Measurements from ENCODE around the gene ARMCX4.
"Not testable (repeated sequence)": the region's sequence is repeated elsewhere in the genome, so short reads cannot be mapped to it uniquely, and the experiment has no call there.

Gene ARMCX4
- 9.4 to 13.7 reads per million in 2 donors for total RNA-seq

DNA sequence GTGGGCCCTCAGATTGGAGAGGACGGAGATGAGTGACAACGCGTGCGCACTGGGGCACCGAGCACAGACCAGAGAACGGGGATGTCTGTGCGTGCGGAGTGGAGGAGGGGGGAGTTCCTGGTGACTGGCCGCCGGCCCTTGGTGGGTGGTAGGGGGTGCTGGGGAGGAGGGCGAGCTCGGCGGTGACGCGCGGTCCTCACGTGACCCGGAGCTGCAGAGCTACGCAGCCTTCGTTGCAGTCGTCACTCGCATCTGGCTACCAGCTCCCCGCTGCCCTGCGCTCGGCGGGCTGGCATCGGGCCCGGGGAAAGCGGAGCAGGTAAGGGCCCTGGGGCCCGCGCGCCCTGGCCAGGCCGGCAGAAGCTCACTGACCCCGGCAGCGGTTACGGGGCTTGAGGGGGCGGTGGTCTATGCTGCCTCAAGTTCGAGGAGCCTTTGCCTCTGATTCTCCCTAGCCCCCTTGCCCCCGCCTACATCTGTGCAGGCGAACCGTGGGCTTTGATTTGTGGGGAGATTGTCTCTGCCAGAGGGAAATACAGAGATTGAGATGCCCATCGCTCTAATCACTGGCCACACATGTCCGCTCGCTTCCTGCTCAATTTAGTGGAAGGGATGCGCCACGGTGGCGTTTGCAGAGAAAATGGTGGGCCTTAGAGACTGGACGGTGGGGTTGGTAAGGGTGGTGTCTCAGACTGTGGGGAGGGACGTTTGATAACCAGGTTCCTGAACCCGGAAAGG is at the start of gene ARMCX4:
ARMCX4 (plus strand) TSS at position 245 of the 738 bp plus-strand sequence. CDS start 3,134 bp downstream, outside the sequence.
- peak in 4 of 5 experiments; percentile 2 to 79 (median 18) for DNase-seq

DNA sequence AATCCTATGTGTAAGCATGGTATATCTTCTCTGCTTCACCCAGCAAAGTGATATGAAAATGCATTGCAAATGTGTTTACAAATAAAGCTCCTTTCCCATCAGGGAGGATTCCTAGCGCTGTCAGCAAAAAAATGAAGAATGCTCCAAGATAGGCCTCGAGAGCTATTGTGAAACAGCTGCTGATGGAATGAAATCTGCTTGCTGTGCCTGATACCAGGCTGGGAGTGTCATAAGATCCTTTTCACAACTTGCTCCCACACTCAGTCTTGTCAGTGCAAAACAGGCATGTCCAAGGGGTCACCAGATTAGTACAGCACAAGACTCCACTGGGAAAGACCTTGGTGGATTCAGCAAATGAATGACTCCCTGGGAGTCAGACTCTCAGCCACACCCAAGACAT is 43.2 kb upstream of the ARMCX4 start:
- DNase-seq: no peak

- DNase-seq: no peak
Observed at GRCh38 chrX:101449279-101449678, 36.0 kb upstream of the ARMCX4 start.

DNA sequence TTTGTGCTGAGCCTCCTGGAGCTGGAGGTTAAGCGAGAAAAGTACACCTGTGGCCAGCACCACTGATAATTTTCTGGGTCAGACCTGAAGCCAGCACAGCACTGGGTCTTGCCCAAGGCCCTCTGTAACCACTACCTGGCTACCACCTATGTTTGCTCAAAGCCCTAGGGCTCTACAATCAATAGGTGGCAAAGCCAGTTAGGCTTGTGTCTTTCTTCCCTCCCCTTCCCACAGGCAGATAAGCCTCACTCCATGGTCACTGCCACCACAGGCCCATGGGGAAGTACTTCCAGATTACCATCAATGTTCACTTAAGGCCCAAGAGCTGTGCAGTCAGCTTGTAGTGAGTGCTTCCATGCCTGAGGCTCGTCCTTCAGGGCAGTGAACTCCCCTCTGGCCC is 35.2 kb upstream of the ARMCX4 start:
- no peak for DNase-seq

DNA sequence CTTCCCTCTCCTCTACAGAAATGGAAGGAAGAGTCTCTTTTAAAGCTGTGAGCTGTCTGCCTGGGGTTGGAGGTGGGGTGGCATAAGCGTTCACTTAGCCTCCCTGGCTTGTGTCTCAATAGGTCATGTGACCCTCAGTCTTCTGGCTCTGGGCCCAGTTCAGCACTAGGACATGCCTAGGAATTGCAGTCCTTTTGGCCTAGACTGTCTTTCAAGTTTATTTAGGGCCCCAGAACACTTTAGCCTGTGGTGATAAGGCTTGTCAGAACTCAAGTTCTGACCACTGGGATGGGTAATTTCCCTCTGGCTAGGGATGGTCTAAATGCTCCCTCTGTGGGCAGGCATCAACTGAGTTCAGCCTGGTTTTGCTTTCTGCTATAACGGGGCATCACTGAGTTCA is 34.3 kb upstream of the ARMCX4 start:
- no peak for DNase-seq

GRCh38 chrX:101452056-101452455 is 33.2 kb upstream of the ARMCX4 start:
- DNase-seq: no peak

GRCh38 chrX:101460669-101461068 is 24.6 kb upstream of the ARMCX4 start:
- DNase-seq: no peak

- DNase-seq: no peak
Observed at GRCh38 chrX:101462892-101463291, 22.4 kb upstream of the ARMCX4 start.

- DNase-seq: no peak
Observed at GRCh38 chrX:101478366-101478765, 6.9 kb upstream of the ARMCX4 start.

GRCh38 chrX:101482296-101482695 is 3.0 kb upstream of the ARMCX4 start:
- DNase-seq: no peak

DNA sequence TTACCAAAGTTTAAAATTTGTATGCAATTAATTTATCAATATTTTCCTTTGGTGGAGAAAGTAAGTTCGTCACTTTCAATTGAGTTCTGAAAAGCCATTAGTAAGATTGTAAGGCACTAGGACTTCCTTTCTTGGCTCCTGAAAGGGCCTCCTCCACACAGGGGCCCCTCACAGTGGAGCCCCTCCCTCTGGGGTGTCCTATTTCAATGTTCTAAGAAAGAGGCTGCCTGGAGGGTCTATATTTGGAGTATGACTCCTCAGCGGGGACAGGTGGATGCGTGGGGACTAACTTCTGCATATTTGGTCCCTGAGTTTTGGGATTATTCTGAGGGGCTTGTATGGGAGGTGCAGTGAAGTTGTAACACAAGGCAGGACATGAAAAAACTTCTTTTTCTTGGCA is 1.6 kb upstream of the ARMCX4 start:
- DNase-seq: no peak

DNA sequence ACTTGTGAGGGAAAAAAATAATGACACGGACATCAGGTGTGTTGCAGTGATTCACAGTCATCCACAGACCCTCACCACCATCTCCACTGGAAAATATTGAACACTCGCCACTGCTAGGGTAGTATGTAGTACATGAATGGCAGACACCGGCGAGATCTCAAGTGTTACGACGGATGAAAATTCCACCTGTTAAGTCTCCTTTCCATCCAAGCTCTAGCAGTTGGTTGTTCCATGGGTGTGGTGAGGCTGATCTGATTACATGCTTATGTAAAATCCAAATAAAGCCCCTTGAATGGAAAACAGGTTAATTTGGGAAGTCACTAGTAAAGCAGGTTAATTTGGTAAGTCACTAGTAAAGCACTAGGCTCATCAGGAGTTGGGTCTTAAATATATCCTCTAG is 1.1 kb upstream of the ARMCX4 start:
- DNase-seq: no peak

DNA sequence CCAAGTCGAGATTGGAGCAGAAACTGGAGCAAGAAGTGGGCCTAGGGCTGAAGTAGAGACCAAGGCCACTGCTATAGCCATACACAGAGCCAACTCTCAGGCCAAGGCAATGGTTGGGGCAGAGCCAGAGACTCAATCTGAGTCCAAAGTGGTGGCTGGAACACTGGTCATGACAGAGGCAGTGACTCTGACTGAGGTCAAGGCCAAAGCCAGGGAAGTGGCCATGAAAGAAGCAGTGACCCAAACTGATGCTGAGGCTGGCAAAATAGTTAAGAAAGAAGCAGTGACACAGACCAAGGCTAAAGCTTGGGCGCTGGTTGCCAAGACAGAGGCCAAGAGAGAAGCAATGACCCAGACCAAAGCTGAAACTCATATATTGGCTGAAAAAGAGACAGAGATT is 3.5 kb downstream of the ARMCX4 start:
- no peak for DNase-seq

DNA sequence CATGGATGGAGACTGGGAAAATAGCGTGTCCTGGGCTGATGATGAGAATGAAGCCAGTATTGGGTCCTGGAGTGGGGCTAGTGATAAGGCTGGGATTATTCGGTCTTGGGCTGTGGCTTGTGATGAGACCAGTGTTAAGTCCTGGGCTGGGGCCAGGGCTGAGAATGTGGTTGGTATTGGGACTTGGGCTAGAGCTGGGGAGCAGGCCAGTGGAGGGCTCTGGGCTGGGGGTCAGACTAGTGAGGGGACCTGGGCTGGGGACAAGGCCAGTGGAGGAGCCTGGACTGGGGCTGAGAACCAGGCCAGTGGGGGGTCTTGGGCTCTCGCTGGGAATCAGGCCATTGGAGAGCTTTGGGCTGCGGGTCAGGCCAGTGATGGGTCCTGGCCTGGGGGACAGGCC is 6.7 kb downstream of the ARMCX4 start:
- no peak for DNase-seq

- DNase-seq: no peak
Observed at GRCh38 chrX:101493225-101493624, 8.0 kb downstream of the ARMCX4 start.

DNA sequence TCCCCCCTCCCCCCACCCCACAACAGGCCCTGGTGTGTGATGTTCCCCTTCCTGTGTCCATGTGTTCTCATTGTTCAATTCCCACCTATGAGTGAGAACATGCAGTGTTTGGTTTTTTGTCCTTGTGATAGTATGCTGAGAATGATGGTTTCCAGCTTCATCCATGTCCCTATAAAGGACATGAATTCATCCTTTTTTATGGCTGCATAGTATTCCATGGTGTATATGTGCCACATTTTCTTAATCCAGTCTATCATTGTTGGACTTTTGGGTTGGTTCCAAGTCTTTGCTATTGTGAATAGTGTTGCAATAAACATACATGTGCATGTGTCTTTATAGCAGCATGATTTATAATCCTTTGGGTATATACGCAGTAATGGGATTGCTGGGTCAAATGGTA is 17.7 kb downstream of the ARMCX4 start:
- not testable (repeated sequence) for DNase-seq

DNA sequence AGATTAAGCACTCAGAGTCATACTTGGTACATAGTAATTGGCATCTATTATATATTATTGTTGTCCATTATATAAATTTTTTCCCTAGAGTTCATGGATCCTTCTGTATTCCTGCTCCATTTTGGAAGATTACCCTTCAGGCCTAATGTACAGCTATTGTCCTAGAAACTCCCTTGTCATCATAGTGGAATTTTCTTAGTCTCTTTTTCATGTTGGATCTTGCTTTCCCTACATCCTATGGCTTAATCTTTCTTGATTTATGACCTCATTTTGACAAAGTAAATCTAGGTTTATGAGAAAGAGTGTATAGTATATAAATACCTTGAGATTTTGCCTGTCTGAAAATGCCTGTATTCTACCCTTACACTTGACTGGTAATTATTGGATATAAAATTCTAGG is 22.1 kb downstream of the ARMCX4 start:
- DNase-seq: no peak

- no peak for DNase-seq
Observed at GRCh38 chrX:101507986-101508385, 22.7 kb downstream of the ARMCX4 start.

GRCh38 chrX:101530944-101531343 is 45.7 kb downstream of the ARMCX4 start:
- no peak for DNase-seq
